Neural cell (in vitro differentiated cells): ENCODE data around the gene SAE1. TPM values are rescaled to one million over a fixed set of nuclear protein-coding genes. Genes with fewer than 3 reads are reported as not detected.

Experiments
- H2AFZ ChIP-seq: fragments of 200-600, 300-800 bp; sonication (generic), shearing (Covaris generic); 2 replicates; pipeline ENCODE4 v1.6.0; 2014; ENCODE audit warnings: low read depth, mild to moderate bottlenecking, antibody characterized with exemption, low read length, moderate library complexity
- H3F3A ChIP-seq: fragments of 200-600 bp; shearing (Covaris generic); 2 replicates; pipeline ENCODE4 v1.6.1; 2016; ENCODE audit warnings: mild to moderate bottlenecking, moderate library complexity, mixed read lengths, antibody characterized with exemption, low read length; ENCODE audit not compliant: insufficient read depth, poor library complexity, severe bottlenecking
- H3K27ac ChIP-seq: fragments of 200-600, 300-800 bp; sonication (generic), shearing (Covaris generic); 2 replicates; pipeline ENCODE4 v1.5.1; 2014; ENCODE audit warnings: mild to moderate bottlenecking, low read length, moderate library complexity
- H3K27me3 ChIP-seq: fragments of 300-800, 200-600 bp; sonication (generic), shearing (Covaris generic); 2 replicates; pipeline ENCODE4 v1.6.0; 2014; ENCODE audit warnings: mild to moderate bottlenecking, low read depth, low read length, moderate library complexity; ENCODE audit not compliant: insufficient read depth
- H3K36me3 ChIP-seq: fragments of 300-800, 200-600 bp; sonication (generic), shearing (Covaris generic); 2 replicates; pipeline ENCODE4 v1.5.1; 2014; ENCODE audit warnings: mild to moderate bottlenecking, antibody characterized with exemption, low read length, moderate library complexity; ENCODE audit not compliant: insufficient read depth
- H3K4me2 ChIP-seq: fragments of 300-800, 200-600 bp; sonication (generic), shearing (Covaris generic); 2 replicates; pipeline ENCODE4 v1.6.0; 2014; ENCODE audit warnings: mild to moderate bottlenecking, low read length
- H3K4me3 ChIP-seq: fragments of 300-800, 200-600 bp; sonication (generic), shearing (Covaris generic); 2 replicates; pipeline ENCODE4 v1.5.1; 2014; ENCODE audit warnings: mild to moderate bottlenecking, low read length, moderate library complexity
- H3K79me2 ChIP-seq: fragments of 200-600 bp; shearing (Covaris generic); replicated peaks from 2 replicates; pipeline ENCODE4 v1.6.0; 2014; ENCODE audit warnings: mild to moderate bottlenecking, low read length, moderate library complexity; ENCODE audit not compliant: insufficient read depth
- H3K9ac ChIP-seq: fragments of 300-800, 200-600 bp; sonication (generic), shearing (Covaris generic); 2 replicates; pipeline ENCODE4 v1.6.1; 2016; ENCODE audit warnings: mild to moderate bottlenecking, low read length, mixed read lengths
- H3K9me2 ChIP-seq: fragments of 200-600 bp; shearing (Covaris generic); 2 replicates; pipeline ENCODE4 v1.6.1; 2016; ENCODE audit warnings: mild to moderate bottlenecking, low read length, mixed read lengths; ENCODE audit not compliant: insufficient read depth
- H3K9me3 ChIP-seq: fragments of 200-600, 300-800 bp; sonication (generic), shearing (Covaris generic); 2 replicates; pipeline ENCODE4 v1.6.1; 2016; ENCODE audit warnings: mild to moderate bottlenecking, mixed run types, low read length, moderate library complexity, mixed read lengths
- H4K20me1 ChIP-seq: fragments of 200-600 bp; shearing (Covaris generic); 2 replicates; pipeline ENCODE4 v1.6.1; 2016; ENCODE audit warnings: mild to moderate bottlenecking, mixed run types; ENCODE audit not compliant: insufficient read depth
- EP300 ChIP-seq: fragments of 450-650 bp; conservative IDR thresholded peaks from 2 replicates; pipeline ENCODE4 v1.6.1; 2014; ENCODE audit warnings: antibody characterized with exemption, mild to moderate bottlenecking, moderate library complexity; ENCODE audit not compliant: poor library complexity, severe bottlenecking
- EZH2 ChIP-seq: fragments of 200-600, 300-800 bp; shearing (Covaris generic), sonication (generic); IDR thresholded peaks from 2 replicates; pipeline ENCODE4 v1.6.1; 2014; ENCODE audit warnings: antibody characterized with exemption, low read length, borderline replicate concordance, mild to moderate bottlenecking; ENCODE audit not compliant: insufficient read depth, poor library complexity, severe bottlenecking
- MXI1 ChIP-seq: fragments of 450-650 bp; conservative IDR thresholded peaks from 2 replicates; pipeline ENCODE4 v1.6.1; 2014; ENCODE audit warnings: antibody characterized with exemption, mild to moderate bottlenecking; ENCODE audit not compliant: poor library complexity, severe bottlenecking
- POLR2AphosphoS5 ChIP-seq: IDR thresholded peaks from 2 replicates; pipeline ENCODE4 v1.6.1; 2012
- RAD21 ChIP-seq: fragments of 450-650 bp; conservative IDR thresholded peaks from 2 replicates; pipeline ENCODE4 v1.6.1; 2014; ENCODE audit warnings: antibody characterized with exemption, mild to moderate bottlenecking, moderate library complexity
- SMC3 ChIP-seq: fragments of 450-650 bp; conservative IDR thresholded peaks from 2 replicates; pipeline ENCODE4 v1.6.1; 2014; ENCODE audit warnings: antibody characterized with exemption, mild to moderate bottlenecking, moderate library complexity; ENCODE audit not compliant: poor library complexity
- TAF1 ChIP-seq: IDR thresholded peaks from 2 replicates; pipeline ENCODE4 v1.6.1; 2012; ENCODE audit warnings: low read depth
- polyA plus RNA-seq: library from polyadenylated mRNA; depleted of rRNA; stranded (reverse); fragments of >200 nt; gene quantifications from 2 replicates; pipeline ENCODE4 v1.2.3, GENCODE V29; 2014
- TF ChIP-seq, protein P1 (sequence below): fragments of 450-650 bp; IDR thresholded peaks from 2 replicates; pipeline ENCODE4 v1.5.1; 2014; ENCODE audit warnings: antibody characterized with exemption, mild to moderate bottlenecking, moderate library complexity; ENCODE audit not compliant: poor library complexity, severe bottlenecking
- TF ChIP-seq, protein P2 (sequence below): IDR thresholded peaks from 2 replicates; pipeline ENCODE4 v1.6.1; 2012; ENCODE audit warnings: borderline replicate concordance

Gene SAE1
- polyA plus RNA-seq, 1 donor from 2014 or later = 178 TPM

- Histone ChIP-seq H3K9me2 (no peaks in the 10 kb centered on the region), H3K27ac (no peak overlapping the region), H3K9ac (no peak overlapping the region), H3K79me2 (no peaks in the 10 kb centered on the region), H3K9me3 (no peaks in the 10 kb centered on the region), H3K36me3 (peaks cover 5% of the 10 kb centered on the region), H3K4me3 (no peak overlapping the region), H4K20me1 (no peaks in the 10 kb centered on the region), H2AFZ (no peak overlapping the region), H3K27me3 (no peaks in the 10 kb centered on the region), H3K4me2 (no peak overlapping the region), H3F3A (no peaks in the 10 kb centered on the region)
- TF ChIP-seq TAF1 (no peak), MXI1 (no peak), SMC3 (no peak), EP300 (no peak), EZH2 (no peak), RAD21 (no peak), POLR2AphosphoS5 (no peak)
- TF ChIP-seq, protein P1, sequence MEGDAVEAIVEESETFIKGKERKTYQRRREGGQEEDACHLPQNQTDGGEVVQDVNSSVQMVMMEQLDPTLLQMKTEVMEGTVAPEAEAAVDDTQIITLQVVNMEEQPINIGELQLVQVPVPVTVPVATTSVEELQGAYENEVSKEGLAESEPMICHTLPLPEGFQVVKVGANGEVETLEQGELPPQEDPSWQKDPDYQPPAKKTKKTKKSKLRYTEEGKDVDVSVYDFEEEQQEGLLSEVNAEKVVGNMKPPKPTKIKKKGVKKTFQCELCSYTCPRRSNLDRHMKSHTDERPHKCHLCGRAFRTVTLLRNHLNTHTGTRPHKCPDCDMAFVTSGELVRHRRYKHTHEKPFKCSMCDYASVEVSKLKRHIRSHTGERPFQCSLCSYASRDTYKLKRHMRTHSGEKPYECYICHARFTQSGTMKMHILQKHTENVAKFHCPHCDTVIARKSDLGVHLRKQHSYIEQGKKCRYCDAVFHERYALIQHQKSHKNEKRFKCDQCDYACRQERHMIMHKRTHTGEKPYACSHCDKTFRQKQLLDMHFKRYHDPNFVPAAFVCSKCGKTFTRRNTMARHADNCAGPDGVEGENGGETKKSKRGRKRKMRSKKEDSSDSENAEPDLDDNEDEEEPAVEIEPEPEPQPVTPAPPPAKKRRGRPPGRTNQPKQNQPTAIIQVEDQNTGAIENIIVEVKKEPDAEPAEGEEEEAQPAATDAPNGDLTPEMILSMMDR = no peak
- TF ChIP-seq, protein P2, sequence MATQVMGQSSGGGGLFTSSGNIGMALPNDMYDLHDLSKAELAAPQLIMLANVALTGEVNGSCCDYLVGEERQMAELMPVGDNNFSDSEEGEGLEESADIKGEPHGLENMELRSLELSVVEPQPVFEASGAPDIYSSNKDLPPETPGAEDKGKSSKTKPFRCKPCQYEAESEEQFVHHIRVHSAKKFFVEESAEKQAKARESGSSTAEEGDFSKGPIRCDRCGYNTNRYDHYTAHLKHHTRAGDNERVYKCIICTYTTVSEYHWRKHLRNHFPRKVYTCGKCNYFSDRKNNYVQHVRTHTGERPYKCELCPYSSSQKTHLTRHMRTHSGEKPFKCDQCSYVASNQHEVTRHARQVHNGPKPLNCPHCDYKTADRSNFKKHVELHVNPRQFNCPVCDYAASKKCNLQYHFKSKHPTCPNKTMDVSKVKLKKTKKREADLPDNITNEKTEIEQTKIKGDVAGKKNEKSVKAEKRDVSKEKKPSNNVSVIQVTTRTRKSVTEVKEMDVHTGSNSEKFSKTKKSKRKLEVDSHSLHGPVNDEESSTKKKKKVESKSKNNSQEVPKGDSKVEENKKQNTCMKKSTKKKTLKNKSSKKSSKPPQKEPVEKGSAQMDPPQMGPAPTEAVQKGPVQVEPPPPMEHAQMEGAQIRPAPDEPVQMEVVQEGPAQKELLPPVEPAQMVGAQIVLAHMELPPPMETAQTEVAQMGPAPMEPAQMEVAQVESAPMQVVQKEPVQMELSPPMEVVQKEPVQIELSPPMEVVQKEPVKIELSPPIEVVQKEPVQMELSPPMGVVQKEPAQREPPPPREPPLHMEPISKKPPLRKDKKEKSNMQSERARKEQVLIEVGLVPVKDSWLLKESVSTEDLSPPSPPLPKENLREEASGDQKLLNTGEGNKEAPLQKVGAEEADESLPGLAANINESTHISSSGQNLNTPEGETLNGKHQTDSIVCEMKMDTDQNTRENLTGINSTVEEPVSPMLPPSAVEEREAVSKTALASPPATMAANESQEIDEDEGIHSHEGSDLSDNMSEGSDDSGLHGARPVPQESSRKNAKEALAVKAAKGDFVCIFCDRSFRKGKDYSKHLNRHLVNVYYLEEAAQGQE = no peak
Observed at GRCh38 chr19:47176627-47177090, 46.0 kb downstream of the SAE1 start.

DNA sequence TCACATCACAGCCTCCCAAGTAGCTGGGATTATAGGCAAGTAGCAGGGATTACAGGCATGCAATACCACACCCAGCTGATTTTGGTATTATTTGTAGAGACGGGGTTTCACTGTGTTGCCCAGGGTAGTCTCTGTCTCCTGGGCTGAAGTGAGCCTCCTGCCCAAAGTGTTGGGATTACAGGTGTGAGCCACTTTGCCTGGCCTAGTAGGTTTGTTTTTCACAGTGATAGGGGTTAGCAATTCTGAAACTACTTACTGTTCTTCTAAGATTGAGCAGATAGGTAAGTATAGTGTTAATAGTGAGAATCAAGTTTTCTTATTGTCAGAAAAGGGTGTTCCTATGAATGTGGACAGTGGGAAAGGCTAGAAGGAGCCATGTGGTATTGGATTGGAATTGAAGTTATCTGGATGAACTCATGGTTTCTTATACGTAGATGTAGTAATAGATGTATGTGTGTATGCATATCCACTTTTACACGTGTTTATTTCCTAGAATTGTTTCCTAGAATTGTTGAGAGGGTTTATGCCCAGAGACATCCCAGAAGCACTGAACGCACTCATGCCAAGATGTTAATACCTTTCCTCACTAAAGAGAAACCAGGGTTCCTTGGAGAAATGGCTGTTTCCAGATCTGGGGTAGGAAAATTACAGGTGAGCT is 49.1 kb downstream of the SAE1 start:
- H3K9me2 ChIP-seq = no peaks in the 10 kb centered on the region
- no peaks in the 10 kb centered on the region for H3K27me3 ChIP-seq
- H3K27ac ChIP-seq = no peak overlapping the region
- H3K4me3 ChIP-seq = no peak overlapping the region
- H3K9ac ChIP-seq = no peak overlapping the region
- H2AFZ ChIP-seq = no peak overlapping the region
- TF ChIP-seq, protein P2 = no peak
- H4K20me1 ChIP-seq = no peaks in the 10 kb centered on the region
- H3K79me2 ChIP-seq = no peaks in the 10 kb centered on the region
- H3K4me2 ChIP-seq = no peak overlapping the region
- peaks cover 5% of the 10 kb centered on the region for H3K36me3 ChIP-seq
- no peaks in the 10 kb centered on the region for H3F3A ChIP-seq
- H3K9me3 ChIP-seq = no peaks in the 10 kb centered on the region
